NB4 (cell line): ENCODE data around the gene TBP.
"Not testable (repeated sequence)": the region's sequence is repeated elsewhere in the genome, so short reads cannot be mapped to it uniquely, and the experiment has no call there.

Source experiments
- DNase-seq: peaks from one replicate; pipeline ENCODE4 v3.0.0; 2010; ENCODE audit warnings: low read depth
- H3K4me3 ChIP-seq: one replicate; pipeline ENCODE4 v1.5.1; 2011; ENCODE audit warnings: mild to moderate bottlenecking, low read depth, low read length, moderate library complexity
- CTCF ChIP-seq: IDR thresholded peaks from one replicate; pipeline ENCODE4 v1.5.1; 2012; ENCODE audit warnings: low read depth, low read length
- MAX ChIP-seq: IDR thresholded peaks from 2 replicates; pipeline ENCODE4 v1.6.1; 2011; ENCODE audit warnings: low read depth, low read length
- MYC ChIP-seq: IDR thresholded peaks from 2 replicates; pipeline ENCODE4 v1.6.1; 2011; ENCODE audit warnings: low read depth, low read length
- POLR2A ChIP-seq: IDR thresholded peaks from 2 replicates; pipeline ENCODE4 v1.6.1; 2011; ENCODE audit warnings: mild to moderate bottlenecking; ENCODE audit not compliant: insufficient read length; ENCODE audit errors: extremely low read depth

The TBP gene

GRCh38 chr6:170605574-170606259 lies 51.5 kb downstream of the TBP start:
- H3K4me3 ChIP-seq, result no peak overlapping the region
- TF ChIP-seq MAX (no peak), CTCF (no peak), MYC (no peak), POLR2A (no peak)
- no peak for DNase-seq

- DNase-seq, result peak; percentile 21
- H3K4me3 ChIP-seq, result not testable (repeated sequence)
Observed at GRCh38 chr6:170609225-170609624, 55.1 kb downstream of the TBP start.

GRCh38 chr6:170612256-170612804 lies 58.2 kb downstream of the TBP start:
- not testable (repeated sequence) for H3K4me3 ChIP-seq, DNase-seq

DNA sequence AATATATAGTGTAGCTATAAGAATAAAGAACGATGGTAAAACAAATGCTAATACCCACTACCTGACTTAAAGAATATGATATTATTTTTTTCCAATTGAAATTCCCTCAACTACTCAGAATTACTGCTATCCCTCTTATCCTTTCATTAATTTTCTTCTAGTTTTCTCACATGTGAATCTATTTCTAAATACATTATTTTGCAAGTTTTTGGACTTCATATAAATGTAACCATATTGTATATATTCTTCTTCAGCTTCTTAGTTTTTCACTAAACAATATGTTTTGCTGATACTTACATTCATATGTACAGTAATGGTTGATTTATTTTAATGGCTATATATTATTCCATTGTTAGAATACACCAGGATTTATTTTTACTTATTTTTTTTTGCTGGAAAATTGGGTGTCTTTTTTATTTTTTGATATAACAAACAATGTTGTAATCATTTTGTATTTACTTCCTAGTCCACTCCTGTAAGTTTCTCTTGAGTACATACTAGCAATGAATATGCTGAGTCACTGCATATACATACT lies 61.9 kb downstream of the TBP start:
- H3K4me3 ChIP-seq, DNase-seq: not testable (repeated sequence)
